ENCODE measurements around the gene DCST1.

DCST1 gene

DNA sequence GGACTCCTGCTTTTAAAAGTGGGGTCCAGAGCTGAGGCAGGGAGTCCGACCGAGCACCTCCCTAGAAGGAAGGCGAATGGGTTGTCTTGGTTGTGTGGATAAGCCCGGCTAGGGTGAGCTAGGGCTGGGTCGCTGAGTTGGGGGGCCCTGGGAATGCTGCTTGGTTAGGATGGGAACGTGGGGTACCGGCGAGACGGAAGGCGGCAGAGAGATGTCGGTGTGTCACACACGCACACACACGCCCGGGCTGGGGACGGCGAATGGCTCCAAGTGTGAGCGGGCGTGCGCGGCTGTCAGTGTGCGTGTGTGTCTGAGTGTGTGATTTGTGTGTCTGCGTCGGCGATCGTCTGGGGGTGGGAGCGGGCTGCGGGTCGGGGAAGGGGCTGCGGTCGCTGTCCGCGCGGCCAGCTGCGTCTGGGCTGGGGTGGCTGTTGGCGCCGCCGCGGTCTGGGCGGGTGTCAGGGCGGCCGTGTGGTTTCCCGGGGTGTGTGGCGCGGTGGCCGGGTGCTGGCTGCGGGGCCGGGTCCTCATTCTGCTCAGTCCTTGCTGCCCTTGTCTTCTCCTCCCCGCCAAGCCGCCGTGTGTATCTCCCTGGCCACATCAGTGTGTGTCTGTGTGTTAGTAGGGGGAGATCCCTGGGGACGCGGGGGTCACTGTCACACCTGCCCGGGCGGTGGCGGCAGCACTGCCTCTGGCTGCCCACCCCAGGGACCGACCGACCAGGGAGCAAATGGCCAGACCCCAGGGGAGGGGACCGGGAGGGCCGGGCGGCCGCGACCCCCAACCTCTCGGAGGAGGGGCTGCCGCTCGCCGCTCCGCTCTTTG is 46.1 kb downstream of the DCST1 start:
- CTCF ChIA-PET: interaction anchor here (0.8 to 8.4 kb wide), 9 partner anchors 9 to 93 kb away, joined by 3 to 96 read pairs (median 5); partner anchors contain the start of genes EFNA4 and KRTCAP2
- TF ChIP-seq, protein P1, sequence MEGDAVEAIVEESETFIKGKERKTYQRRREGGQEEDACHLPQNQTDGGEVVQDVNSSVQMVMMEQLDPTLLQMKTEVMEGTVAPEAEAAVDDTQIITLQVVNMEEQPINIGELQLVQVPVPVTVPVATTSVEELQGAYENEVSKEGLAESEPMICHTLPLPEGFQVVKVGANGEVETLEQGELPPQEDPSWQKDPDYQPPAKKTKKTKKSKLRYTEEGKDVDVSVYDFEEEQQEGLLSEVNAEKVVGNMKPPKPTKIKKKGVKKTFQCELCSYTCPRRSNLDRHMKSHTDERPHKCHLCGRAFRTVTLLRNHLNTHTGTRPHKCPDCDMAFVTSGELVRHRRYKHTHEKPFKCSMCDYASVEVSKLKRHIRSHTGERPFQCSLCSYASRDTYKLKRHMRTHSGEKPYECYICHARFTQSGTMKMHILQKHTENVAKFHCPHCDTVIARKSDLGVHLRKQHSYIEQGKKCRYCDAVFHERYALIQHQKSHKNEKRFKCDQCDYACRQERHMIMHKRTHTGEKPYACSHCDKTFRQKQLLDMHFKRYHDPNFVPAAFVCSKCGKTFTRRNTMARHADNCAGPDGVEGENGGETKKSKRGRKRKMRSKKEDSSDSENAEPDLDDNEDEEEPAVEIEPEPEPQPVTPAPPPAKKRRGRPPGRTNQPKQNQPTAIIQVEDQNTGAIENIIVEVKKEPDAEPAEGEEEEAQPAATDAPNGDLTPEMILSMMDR (IDR thresholded peaks at IDR 0.05; ENCODE audit: control extremely low read depth, extremely low read depth, low read depth, missing control alignments): no peak
- no peak for DNase-seq (ENCODE audit: extremely low spot score)
- POLR2A ChIA-PET: no interaction called here

DNA sequence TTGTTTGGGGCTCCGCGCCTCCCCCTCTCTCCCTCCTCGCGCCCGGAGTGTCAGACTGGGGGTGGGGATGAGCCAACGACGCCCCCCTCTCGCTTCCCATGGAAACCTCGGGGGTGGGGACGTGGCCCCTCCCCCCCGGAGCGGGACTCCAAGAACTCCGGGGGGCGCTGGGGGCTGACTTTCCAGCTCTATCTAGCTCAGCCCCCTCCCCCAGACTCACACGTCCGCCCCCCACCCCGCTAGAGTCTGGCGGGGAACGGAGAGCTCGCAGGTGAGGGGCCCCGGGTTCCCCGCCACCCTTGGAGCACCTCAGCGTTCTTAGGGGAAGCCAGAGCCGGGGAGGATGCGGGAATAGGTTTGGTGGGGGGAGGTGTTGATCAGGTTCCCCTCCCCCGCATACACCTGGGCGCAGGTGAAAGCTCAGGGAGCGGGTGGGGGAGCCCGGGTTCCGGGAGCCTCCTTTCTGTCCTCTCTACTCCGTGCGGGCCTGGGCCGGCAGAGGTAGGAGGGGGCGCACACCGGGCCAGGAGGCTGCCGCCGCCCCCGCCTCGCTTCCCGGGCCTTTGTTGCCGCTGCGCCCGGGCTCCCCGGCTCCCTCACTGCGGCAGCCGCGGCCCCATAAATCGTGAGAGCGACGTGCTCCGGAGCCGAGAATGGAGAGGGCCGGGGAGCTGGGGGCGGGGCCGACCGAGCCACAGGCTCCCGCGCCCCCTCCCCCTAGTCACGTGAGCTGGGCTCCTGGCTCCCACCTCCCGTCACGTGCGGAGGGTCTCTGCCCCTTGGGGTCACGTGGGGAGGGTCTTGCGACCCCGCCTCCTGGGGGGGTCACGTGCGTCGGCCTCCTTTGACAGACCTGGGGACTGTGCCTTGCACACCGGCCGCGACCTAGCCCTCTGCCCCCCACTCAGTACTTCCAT is 46.9 kb downstream of the DCST1 start:
- CTCF ChIA-PET: interaction anchor here (1.0 to 2.7 kb wide), 8 partner anchors 9 to 88 kb away, joined by 3 to 10 read pairs (median 4); no protein-coding TSS in a partner anchor
- TF ChIP-seq, protein P1 (IDR thresholded peaks at IDR 0.05; ENCODE audit: control extremely low read depth, extremely low read depth, low read depth, missing control alignments): no peak
- DNase-seq (ENCODE audit: extremely low spot score): no peak
- POLR2A ChIA-PET: no interaction called here

DNA sequence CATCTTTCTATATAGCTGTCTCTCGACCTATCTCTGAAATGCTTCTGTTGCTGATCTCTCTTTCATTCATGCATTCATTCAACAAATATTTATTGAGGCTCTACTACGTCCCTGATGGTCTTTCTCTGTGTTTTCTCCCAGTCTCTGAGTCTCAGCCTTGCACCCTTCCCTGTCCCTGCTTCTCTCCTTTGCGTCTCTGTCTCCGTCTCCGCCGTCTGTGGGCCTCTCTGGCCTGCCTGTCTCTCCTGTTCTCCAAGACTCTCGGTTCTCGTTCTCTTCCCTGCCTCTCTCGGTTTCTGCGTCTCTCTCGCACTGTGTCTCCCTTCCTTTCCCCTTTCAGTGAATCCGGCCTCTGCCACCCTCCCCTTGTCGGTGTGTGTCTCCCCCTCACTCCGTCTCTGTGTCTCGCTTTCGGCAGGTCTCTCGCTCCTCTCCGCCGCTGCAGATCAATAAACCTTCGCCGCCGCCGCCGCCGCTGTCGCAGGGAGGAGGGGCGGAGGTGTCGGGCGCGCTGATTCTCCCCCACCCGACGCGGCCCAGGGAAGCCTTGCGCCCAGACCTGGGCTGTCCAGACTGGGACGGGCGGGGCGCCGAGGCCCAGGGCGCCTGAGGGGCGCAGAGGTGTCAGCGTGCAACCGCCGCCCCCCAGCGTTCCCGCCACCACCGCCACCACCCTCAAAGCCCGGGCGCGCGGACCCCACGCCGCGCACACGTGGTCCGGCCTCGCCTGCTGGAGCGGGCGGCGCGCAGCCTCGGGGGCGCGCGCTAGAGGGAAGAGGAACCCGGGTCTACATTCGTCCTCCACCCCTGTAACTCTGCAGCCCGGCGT is 48.1 kb downstream of the DCST1 start:
- ChIA-PET CTCF (interaction anchor here (1.0 to 5.1 kb wide), 9 partner anchors 8 to 91 kb away, joined by 3 to 169 read pairs (median 4); partner anchors contain the start of genes EFNA4 and KRTCAP2), POLR2A (no interaction called here)
- TF ChIP-seq, protein P1 (IDR thresholded peaks at IDR 0.05; ENCODE audit: control extremely low read depth, extremely low read depth, low read depth, missing control alignments): no peak
- DNase-seq (ENCODE audit: extremely low spot score): no peak

DNA sequence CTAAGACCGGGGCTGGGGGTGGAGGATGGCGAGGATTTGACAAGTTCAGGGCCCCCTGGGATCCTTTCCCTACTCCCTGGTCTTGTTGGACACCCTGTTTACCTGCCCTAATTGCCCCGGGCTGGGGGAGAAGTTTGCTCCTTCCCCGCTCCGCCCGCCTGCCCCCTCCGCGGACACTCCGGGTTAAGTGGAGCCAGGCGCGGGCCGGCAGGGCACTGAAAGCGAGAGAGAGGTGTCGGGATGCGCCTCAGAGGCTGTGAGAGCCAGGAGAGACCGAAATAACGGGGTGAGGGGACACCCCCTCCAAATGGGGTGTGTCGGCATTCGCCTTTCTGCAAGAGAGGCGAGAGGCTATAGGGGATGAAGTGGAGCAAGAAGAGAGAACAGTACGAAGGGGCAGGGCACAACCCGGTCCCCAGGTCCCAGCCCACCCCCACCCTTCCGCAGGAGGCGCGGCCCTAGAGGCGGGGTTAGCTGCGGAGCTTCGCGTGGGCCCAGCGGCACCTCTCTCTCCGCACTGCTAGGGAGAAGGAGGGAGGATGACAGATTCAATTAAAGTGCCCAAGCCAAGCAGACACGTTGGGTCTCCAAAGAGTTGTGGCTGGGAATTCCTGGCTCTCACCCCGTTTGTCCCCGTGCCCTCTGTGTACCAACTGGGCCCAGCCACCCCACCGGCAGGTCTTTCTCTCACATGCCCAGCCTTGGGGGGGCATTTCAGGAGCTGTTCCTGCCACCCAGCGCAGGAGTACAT is 48.9 kb downstream of the DCST1 start:
- POLR2A ChIA-PET: interaction anchor here (0.5 kb wide), 1 partner anchor 13 kb away, joined by 4 read pairs; no protein-coding TSS in a partner anchor
- CTCF ChIA-PET: interaction anchor here (1.0 to 5.1 kb wide), 2 partner anchors 23 to 90 kb away, joined by 3 to 169 read pairs; partner anchors contain the start of genes EFNA4 and KRTCAP2
- DNase-seq (ENCODE audit: extremely low spot score): no peak
- TF ChIP-seq, protein P1 (IDR thresholded peaks at IDR 0.05; ENCODE audit: control extremely low read depth, extremely low read depth, low read depth, missing control alignments): no peak

DNA sequence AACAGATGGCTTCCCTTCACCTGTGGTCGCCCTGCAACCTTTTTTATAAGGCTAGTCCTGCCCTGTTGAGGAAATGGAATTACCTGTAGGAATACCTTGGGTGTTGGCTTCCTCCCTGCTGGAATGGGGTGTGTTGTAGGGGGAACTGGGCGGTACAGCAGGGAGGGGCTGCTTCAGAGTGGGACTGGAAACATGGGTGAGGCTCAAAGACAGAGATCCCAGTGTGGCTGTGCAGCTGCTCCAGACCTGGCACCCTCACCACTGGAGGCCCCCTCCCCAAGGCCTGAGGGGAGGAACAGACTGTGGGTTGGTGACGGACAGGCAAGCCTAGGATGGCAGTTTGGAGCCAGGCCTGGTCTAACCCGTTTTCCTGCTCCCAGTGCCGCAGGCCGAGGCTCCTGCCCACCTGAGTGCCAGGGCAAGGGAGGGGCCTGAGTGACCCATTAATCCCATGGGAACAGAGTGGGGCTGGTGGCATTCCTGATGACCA is 49.5 kb downstream of the DCST1 start:
- TF ChIP-seq, protein P1 (IDR thresholded peaks at IDR 0.05; ENCODE audit: control extremely low read depth, extremely low read depth, low read depth, missing control alignments): no peak
- CTCF ChIA-PET: interaction anchor here (1.0 to 5.1 kb wide), 7 partner anchors 8 to 523 kb away, joined by 3 to 169 read pairs (median 42); partner anchors contain the start of genes EFNA4 and KRTCAP2
- POLR2A ChIA-PET: interaction anchor here (0.5 kb wide), 1 partner anchor 13 kb away, joined by 4 read pairs; no protein-coding TSS in a partner anchor
- DNase-seq (ENCODE audit: extremely low spot score): no peak

Data from GM10248 (cell line).